ENCODE measurements around the gene ASTN2. TPM values are rescaled to one million over a fixed set of nuclear protein-coding genes. Genes with fewer than 3 reads are reported as not detected.

The ASTN2 gene
- total RNA-seq, 1 donor from 2014 or later = 2.1 TPM

- no peak for DNase-seq (ENCODE audit: low read depth, low spot score)
Measured at GRCh38 chr9:117415358-117415914, 579 bp upstream of the ASTN2 start.

GRCh38 chr9:117414220-117414905, 494 bp downstream of the ASTN2 start:
- DNase-seq (ENCODE audit: low read depth, low spot score) = no peak

GRCh38 chr9:117413346-117414219, 1.3 kb downstream of the ASTN2 start:
- DNase-seq (ENCODE audit: low read depth, low spot score) = no peak

GRCh38 chr9:117412841-117413240, 2.0 kb downstream of the ASTN2 start:
- no peak for DNase-seq (ENCODE audit: low read depth, low spot score)

- DNase-seq (ENCODE audit: low read depth, low spot score) = no peak
Measured at GRCh38 chr9:117412006-117412715, 2.7 kb downstream of the ASTN2 start.

GRCh38 chr9:117411547-117411946, 3.3 kb downstream of the ASTN2 start:
- no peak for DNase-seq (ENCODE audit: low read depth, low spot score)

GRCh38 chr9:117409321-117409720, 5.5 kb downstream of the ASTN2 start:
- DNase-seq (ENCODE audit: low read depth, low spot score) = no peak

GRCh38 chr9:117407436-117408022, 7.3 kb downstream of the ASTN2 start:
- no peak for DNase-seq (ENCODE audit: low read depth, low spot score)

- no peak for DNase-seq (ENCODE audit: low read depth, low spot score)
Measured at GRCh38 chr9:117405950-117406705, 8.7 kb downstream of the ASTN2 start.

- DNase-seq (ENCODE audit: low read depth, low spot score) = no peak
Measured at GRCh38 chr9:117403848-117404247, 11.0 kb downstream of the ASTN2 start.

- DNase-seq (ENCODE audit: low read depth, low spot score) = no peak
Measured at GRCh38 chr9:117403403-117403811, 11.4 kb downstream of the ASTN2 start.

GRCh38 chr9:117400171-117400570, 14.7 kb downstream of the ASTN2 start:
- no peak for DNase-seq (ENCODE audit: low read depth, low spot score)

GRCh38 chr9:117395151-117395650, 19.7 kb downstream of the ASTN2 start:
- no peak for DNase-seq (ENCODE audit: low read depth, low spot score)

- DNase-seq (ENCODE audit: low read depth, low spot score) = no peak
Measured at GRCh38 chr9:117394655-117395054, 20.2 kb downstream of the ASTN2 start.

- DNase-seq (ENCODE audit: low read depth, low spot score) = no peak
Measured at GRCh38 chr9:117392992-117393391, 21.9 kb downstream of the ASTN2 start.

- DNase-seq (ENCODE audit: low read depth, low spot score) = no peak
Measured at GRCh38 chr9:117387422-117387821, 27.4 kb downstream of the ASTN2 start.

- DNase-seq (ENCODE audit: low read depth, low spot score) = no peak
Measured at GRCh38 chr9:117379341-117379740, 35.5 kb downstream of the ASTN2 start.

- DNase-seq (ENCODE audit: low read depth, low spot score) = no peak
Measured at GRCh38 chr9:117377046-117377445, 37.8 kb downstream of the ASTN2 start.

GRCh38 chr9:117375956-117376355, 38.9 kb downstream of the ASTN2 start:
- DNase-seq (ENCODE audit: low read depth, low spot score) = no peak

GRCh38 chr9:117374076-117374725, 40.7 kb downstream of the ASTN2 start:
- no peak for DNase-seq (ENCODE audit: low read depth, low spot score)
